ENCODE data around the gene LBX2.
A peak's percentile ranks its signal among the peaks of the same experiment; 100 is the strongest.

LBX2 gene

DNA sequence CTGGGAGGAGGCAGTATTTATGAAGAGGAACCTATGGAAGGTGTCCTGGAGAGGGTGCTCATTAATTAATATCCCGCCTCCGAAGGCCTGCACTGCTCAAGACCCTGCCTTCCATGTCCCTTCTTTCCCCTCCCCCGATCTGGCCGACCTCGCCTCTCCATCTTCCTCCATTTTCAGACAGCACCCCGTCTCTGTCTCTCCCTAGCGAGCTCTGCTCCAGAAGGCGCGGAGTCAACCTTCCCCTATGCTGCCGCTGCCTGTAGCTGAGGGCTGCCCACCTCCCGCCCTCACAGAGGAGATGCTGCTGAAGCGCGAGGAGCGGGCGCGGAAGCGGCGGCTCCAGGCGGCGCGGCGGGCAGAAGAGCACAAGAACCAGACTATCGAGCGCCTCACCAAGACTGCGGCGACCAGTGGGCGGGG lies 42.3 kb downstream of the LBX2 start:
- peak; percentile 59 for DNase-seq (ENCODE audit: low spot score)

- peak; percentile 98 for DNase-seq (ENCODE audit: low spot score)
These were observed 44.5 kb downstream of the LBX2 start, which contains the start of gene INO80B for GRCh38 chr2:74454654-74455511. Gene INO80B, plus strand, starts transcription at chr2:74455087. Its CDS starts 30 bp downstream, at chr2:74455117.

- no peak for DNase-seq (ENCODE audit: low spot score)
These were observed 48.7 kb downstream of the LBX2 start for GRCh38 chr2:74450570-74451190.

- DNase-seq (ENCODE audit: low spot score): no peak
These were observed 50.6 kb downstream of the LBX2 start for GRCh38 chr2:74448771-74449170.

Measured in Ammon's horn (tissue), 1 donor.